H1 (cell line): Measurements from ENCODE around the gene C17orf114.

Experiments
- CTCF ChIA-PET: fragments of 300-600 bp; sonication (Branson Sonifier 250); formaldehyde crosslinking; loops from one replicate; lab custom pipeline; 2021; ENCODE audit not compliant: partially characterized antibody; lab: Charles Lee
- POLR2A ChIA-PET: fragments of 300-600 bp; sonication (Branson Sonifier 250); formaldehyde crosslinking; loops from one replicate; lab custom pipeline; 2021; ENCODE audit warnings: inconsistent platforms; ENCODE audit not compliant: partially characterized antibody; lab: Charles Lee
- DNase-seq, 2 experiments: peaks; one replicate each; pipeline versions ENCODE4 v3.0.0 to v3.0.0-alpha.2; 2010 to 2022; ENCODE audit warnings: low spot score in 2 of 2, low read depth in 1 of 2, mixed read lengths in 1 of 2
- FAIRE-seq: peaks from 2 replicates; lab custom pipeline; 2011; peaks lifted over from hg19 to GRCh38; lab: Jason Lieb, UNC
- H2AFZ ChIP-seq: 2 replicates; pipeline ENCODE4 v1.8.1; 2012; ENCODE audit warnings: low read length, inconsistent platforms
- H2AK5ac ChIP-seq: 2 replicates; pipeline ENCODE4 v1.6.1; 2013; ENCODE audit warnings: low read depth, low read length
- H2BK120ac ChIP-seq: replicated peaks from 2 replicates; pipeline ENCODE3; 2013; ENCODE audit warnings: low read depth, low read length, inconsistent platforms
- H2BK12ac ChIP-seq: 2 replicates; pipeline ENCODE4 v1.6.1; 2013; ENCODE audit warnings: low read depth, low read length
- H2BK15ac ChIP-seq: 2 replicates; pipeline ENCODE4 v1.6.1; 2013; ENCODE audit warnings: low read length
- H2BK20ac ChIP-seq: 2 replicates; pipeline ENCODE4 v1.6.1; 2013; ENCODE audit warnings: low read length
- H2BK5ac ChIP-seq: 2 replicates; pipeline ENCODE4 v1.6.1; 2013; ENCODE audit warnings: low read depth, low read length
- H3K14ac ChIP-seq: 2 replicates; pipeline ENCODE4 v1.6.1; 2013; ENCODE audit warnings: inconsistent platforms; ENCODE audit not compliant: insufficient read length
- H3K18ac ChIP-seq: 2 replicates; pipeline ENCODE4 v1.6.1; 2013; ENCODE audit warnings: low read length; ENCODE audit errors: extremely low read depth
- H3K23ac ChIP-seq: 2 replicates; pipeline ENCODE4 v1.6.1; 2013; ENCODE audit warnings: inconsistent platforms; ENCODE audit not compliant: insufficient read length
- H3K23me2 ChIP-seq: 2 replicates; pipeline ENCODE4 v1.6.1; 2013; ENCODE audit warnings: low read depth, low read length
- H3K27ac ChIP-seq: 2 replicates; pipeline ENCODE4 v1.6.1; 2011; ENCODE audit warnings: low read depth, low read length, inconsistent platforms
- H3K27me3 ChIP-seq, 4 experiments: replicated peaks in 1 of 4; 1 replicate in 1 of 4; 2 replicates in 3 of 4; pipeline versions ENCODE4 v1.6.1 to v1.8.1; 2011 to 2013; ENCODE audit warnings: low read length in 3 of 4, mild to moderate bottlenecking in 3 of 4, inconsistent platforms in 2 of 4, mixed read lengths in 2 of 4, moderate library complexity in 1 of 4; ENCODE audit not compliant: control insufficient read depth in 3 of 4, insufficient read depth in 3 of 4; ENCODE audit errors: extremely low read depth in 1 of 4
- H3K36me3 ChIP-seq, 4 experiments: 2 replicates each; pipeline versions ENCODE4 v1.6.1 to v1.8.1; 2011 to 2013; ENCODE audit warnings: mild to moderate bottlenecking in 4 of 4, low read length in 3 of 4, moderate library complexity in 2 of 4, control low read depth in 1 of 4, inconsistent platforms in 1 of 4; ENCODE audit not compliant: insufficient read depth in 4 of 4, control insufficient read depth in 2 of 4
- H3K4ac ChIP-seq: replicated peaks from 2 replicates; pipeline ENCODE3; 2013; ENCODE audit warnings: low read length, low read depth, mixed read lengths, inconsistent platforms; ENCODE audit not compliant: insufficient read length
- H3K4me1 ChIP-seq, 4 experiments: replicated peaks in 1 of 4; 1 replicate in 1 of 4; 2 replicates in 3 of 4; pipeline versions ENCODE4 v1.6.1 to v1.8.1; 2011 to 2013; ENCODE audit warnings: low read length in 3 of 4, inconsistent platforms in 2 of 4, mixed read lengths in 1 of 4; ENCODE audit not compliant: insufficient read depth in 4 of 4, control insufficient read depth in 3 of 4
- H3K4me2 ChIP-seq, 2 experiments: 2 replicates each; pipeline versions ENCODE4 v1.6.1 to v1.8.1; 2011 to 2013; ENCODE audit warnings: low read depth in 2 of 2, low read length in 2 of 2, control low read depth in 1 of 2, inconsistent platforms in 1 of 2, mild to moderate bottlenecking in 1 of 2; ENCODE audit not compliant: insufficient read depth in 1 of 2
- H3K4me3 ChIP-seq, 4 experiments: fragments of 200-600, 300-600 bp in 1 of 4; sonication (generic), shearing (Covaris generic), sonication (Bioruptor Twin) in 1 of 4; 2 replicates each; pipeline versions ENCODE4 v1.5.1 to v1.8.1; 2011 to 2016; ENCODE audit warnings: low read length in 4 of 4, low read depth in 3 of 4, control low read depth in 2 of 4, inconsistent platforms in 2 of 4, mild to moderate bottlenecking in 2 of 4, mixed read lengths in 1 of 4, moderate library complexity in 1 of 4; ENCODE audit not compliant: insufficient read depth in 2 of 4; ENCODE audit errors: extremely low read depth in 1 of 4
- H3K56ac ChIP-seq: replicated peaks from 2 replicates; pipeline ENCODE3; 2013; ENCODE audit warnings: low read depth, mild to moderate bottlenecking, mixed read lengths, low read length, inconsistent platforms; ENCODE audit not compliant: insufficient read length
- H3K79me1 ChIP-seq: 2 replicates; pipeline ENCODE4 v1.6.1; 2013; ENCODE audit warnings: low read depth, low read length, control low read depth
- H3K79me2 ChIP-seq, 2 experiments: 2 replicates each; pipeline versions ENCODE4 v1.6.1 to v1.8.1; 2012 to 2013; ENCODE audit warnings: low read length in 2 of 2, mild to moderate bottlenecking in 2 of 2, inconsistent platforms in 1 of 2; ENCODE audit not compliant: insufficient read depth in 2 of 2, control insufficient read depth in 1 of 2
- H3K9ac ChIP-seq, 4 experiments: replicated peaks in 1 of 4; 1 replicate in 1 of 4; 2 replicates in 3 of 4; pipeline versions ENCODE4 v1.6.1 to v1.8.1; 2011 to 2013; ENCODE audit warnings: low read depth in 3 of 4, low read length in 3 of 4, control low read depth in 2 of 4, mild to moderate bottlenecking in 2 of 4, moderate library complexity in 2 of 4, inconsistent platforms in 1 of 4; ENCODE audit errors: extremely low read depth in 1 of 4
- H3K9me3 ChIP-seq, 2 experiments: 2 replicates each; pipeline versions ENCODE4 v1.6.1 to v1.8.1; 2012 to 2013; ENCODE audit warnings: mild to moderate bottlenecking in 2 of 2, moderate library complexity in 2 of 2, control low read depth in 1 of 2, inconsistent platforms in 1 of 2, low read depth in 1 of 2, low read length in 1 of 2, mixed read lengths in 1 of 2; ENCODE audit not compliant: insufficient read depth in 2 of 2
- H4K20me1 ChIP-seq, 2 experiments: replicated peaks in 1 of 2; 2 replicates each; pipeline versions ENCODE3 to v1.8.1; 2011 to 2013; ENCODE audit warnings: inconsistent platforms in 2 of 2, low read length in 2 of 2, mild to moderate bottlenecking in 1 of 2; ENCODE audit not compliant: insufficient read depth in 2 of 2, control insufficient read depth in 1 of 2
- H4K5ac ChIP-seq: 2 replicates; pipeline ENCODE4 v1.6.1; 2013; ENCODE audit warnings: low read length, low read depth, mixed read lengths, inconsistent platforms; ENCODE audit not compliant: insufficient read length
- H4K8ac ChIP-seq: 2 replicates; pipeline ENCODE4 v1.8.0; 2013; ENCODE audit warnings: mild to moderate bottlenecking, moderate library complexity, low read length, inconsistent platforms; ENCODE audit not compliant: insufficient read depth; ENCODE audit errors: extremely low read depth
- H4K91ac ChIP-seq: replicated peaks from 2 replicates; pipeline ENCODE3; 2013; ENCODE audit warnings: low read length, mixed read lengths, inconsistent platforms; ENCODE audit not compliant: insufficient read length
- ATF2 ChIP-seq: IDR thresholded peaks from 2 replicates; pipeline ENCODE4 v1.6.1; 2012; ENCODE audit warnings: low read length, inconsistent platforms
- BRCA1 ChIP-seq: IDR thresholded peaks from 2 replicates; pipeline ENCODE4 v1.6.1; 2012; ENCODE audit warnings: low read depth, low read length, improper control_type of control experiment
- RAD21 ChIP-seq, 2 experiments: IDR thresholded peaks in 1 of 2; conservative IDR thresholded peaks in 1 of 2; 2 replicates each; pipeline ENCODE4 v1.6.1; 2011; ENCODE audit warnings: low read depth in 2 of 2, low read length in 2 of 2, improper control_type of control experiment in 1 of 2, inconsistent platforms in 1 of 2, mild to moderate bottlenecking in 1 of 2, moderate library complexity in 1 of 2
- WGBS, 2 experiments: shearing (Covaris generic) in 1 of 2; methylation state at CpG; one replicate each; pipeline versions ENCODE4 v1.1.6 to v1.1.7; 2013 to 2015; ENCODE audit warnings: low lambda C conversion rate in 2 of 2, mixed read lengths in 2 of 2, inconsistent platforms in 1 of 2, low coverage in 1 of 2, missing lambda C conversion rate in 1 of 2; ENCODE audit not compliant: insufficient replicate concordance in 2 of 2, insufficient coverage in 1 of 2, insufficient read length in 1 of 2; ENCODE audit errors: extremely low coverage in 1 of 2, missing lambda C conversion rate in 1 of 2; 5-methylcytosine and 5-hydroxymethylcytosine counted together

Gene C17orf114

GRCh38 chr17:4764595-4764994, 37.5 kb downstream of the C17orf114 start:
- H3K4me1 ChIP-seq = no peaks in the 10 kb centered on the region
- no peak overlapping the region for H3K4me3 ChIP-seq
- no peak overlapping the region for H2AK5ac ChIP-seq
- H2BK120ac ChIP-seq = no peak overlapping the region
- no peak overlapping the region for H2BK20ac ChIP-seq
- no peaks in the 10 kb centered on the region for H3K36me3 ChIP-seq
- H2BK12ac ChIP-seq = no peak overlapping the region
- no peak overlapping the region for H4K8ac ChIP-seq
- H4K20me1 ChIP-seq = no peaks in the 10 kb centered on the region
- no peak overlapping the region for H4K5ac ChIP-seq
- H2BK5ac ChIP-seq = no peak overlapping the region
- TF ChIP-seq ATF2 (no peak), RAD21 (IDR thresholded peaks at IDR 0.05 in 1 of 2, conservative IDR thresholded peaks at IDR 0.05 in 1 of 2; ENCODE audit: low read depth in 2 of 2, low read length in 2 of 2) (no peak), BRCA1 (no peak)
- H2AFZ ChIP-seq = peak overlapping the region; percentile 58; the same call in 1 of the 2 replicates
- no peaks in the 10 kb centered on the region for H3K79me1 ChIP-seq
- H3K14ac ChIP-seq = no peak overlapping the region
- no peak overlapping the region for H3K18ac ChIP-seq
- ChIA-PET CTCF (interaction anchor here (1.4 to 1.6 kb wide), 2 partner anchors 19 to 73 kb away, joined by 4 to 6 read pairs; no protein-coding TSS in a partner anchor), POLR2A (no interaction called here)
- no peak overlapping the region for H3K9ac ChIP-seq
- H3K4me2 ChIP-seq = no peak overlapping the region
- no peaks in the 10 kb centered on the region for H3K23me2 ChIP-seq
- H4K91ac ChIP-seq = no peak overlapping the region
- H3K27ac ChIP-seq = no peak overlapping the region
- no peak overlapping the region for H3K4ac ChIP-seq
- H3K9me3 ChIP-seq = no peaks in the 10 kb centered on the region
- H3K79me2 ChIP-seq = no peaks in the 10 kb centered on the region
- DNase-seq = no peak
- H3K56ac ChIP-seq = no peak overlapping the region
- FAIRE-seq = no peak
- H2BK15ac ChIP-seq = no peak overlapping the region
- no peak overlapping the region for H3K23ac ChIP-seq
- WGBS, 2 experiments = 91% methylated on average over 3 of the region's 3 CpGs; no CpG with 5 or more reads in 1 of the 2 experiments
- no peaks in the 10 kb centered on the region for H3K27me3 ChIP-seq
